HG03439 (cell line): Measurements from ENCODE around the gene LIPN.

Source experiments
- ATAC-seq: cut with Tn5 transposase; IDR thresholded peaks from one replicate; pipeline ENCODE4 v1.9.1; 2021; ENCODE audit warnings: mild to moderate bottlenecking, moderate library complexity; ENCODE audit not compliant: unreplicated experiment

The LIPN gene

DNA sequence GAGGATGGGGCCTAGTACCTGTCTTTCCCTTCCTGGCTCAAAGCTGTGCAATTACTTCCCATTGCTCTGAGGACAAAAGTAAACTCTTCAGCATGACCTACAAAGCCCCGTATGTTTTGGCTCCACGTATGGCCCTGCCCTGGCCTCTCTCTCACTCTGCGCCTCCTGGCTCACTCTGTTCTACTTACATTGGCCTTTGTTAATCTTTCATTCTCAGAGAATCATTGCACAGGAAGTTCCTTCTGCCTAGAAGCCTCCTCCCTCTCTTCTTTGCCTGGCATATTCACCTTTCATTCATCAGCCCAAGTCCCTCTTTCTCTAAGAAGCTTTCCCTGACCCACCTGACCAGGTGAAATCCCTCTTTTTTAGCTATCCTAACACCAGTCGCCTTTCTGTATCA, 66.6 kb downstream of the LIPN start:
- ATAC-seq, result no peak

GRCh38 chr10:88827671-88828070, 67.9 kb downstream of the LIPN start:
- ATAC-seq, result no peak

- no peak for ATAC-seq
These were observed 68.5 kb downstream of the LIPN start for GRCh38 chr10:88828310-88828709.
